Peyer's patch (tissue), 4 donors: ENCODE measurements around the gene ULK3. TPM values are rescaled to one million over a fixed set of nuclear protein-coding genes. Genes with fewer than 3 reads are reported as not detected.
A peak's percentile ranks its signal among the peaks of the same experiment; 100 is the strongest.

Experiments used
- DNase-seq, 3 donors: peaks; one replicate each; pipeline ENCODE4 v3.0.0-alpha.2; 2017 to 2019
- H3K27ac ChIP-seq, 4 donors: fragments of 200-600 bp; sonication (generic); one replicate each; pipeline ENCODE4 v1.5.1; 2016 to 2019
- H3K27me3 ChIP-seq, 2 donors: fragments of 200-600 bp; sonication (generic); one replicate each; pipeline ENCODE4 v1.5.1; 2019
- H3K36me3 ChIP-seq, 3 donors: fragments of 200-600 bp; sonication (generic); one replicate each; pipeline ENCODE4 v1.5.1; 2016 to 2019
- H3K4me1 ChIP-seq, 4 donors: fragments of 200-600 bp; sonication (generic); one replicate each; pipeline ENCODE4 v1.5.1; 2016 to 2019
- H3K4me3 ChIP-seq, 4 donors: fragments of 200-600 bp; sonication (generic); 1 replicate in 3 of 4; 2 replicates in 1 of 4; pipeline ENCODE4 v1.5.1; 2016 to 2019; ENCODE audit warnings: mild to moderate bottlenecking in 1 of 4
- H3K9me3 ChIP-seq, 4 donors: fragments of 200-600 bp; sonication (generic); one replicate each; pipeline ENCODE4 v1.5.1; 2016 to 2019; ENCODE audit warnings: mild to moderate bottlenecking in 1 of 4
- POLR2A ChIP-seq, 2 donors: fragments of 450-650 bp; IDR thresholded peaks; one replicate each; pipeline ENCODE4 v1.5.1; 2017; ENCODE audit warnings: antibody characterized with exemption in 2 of 2, mild to moderate bottlenecking in 2 of 2, moderate library complexity in 2 of 2
- total RNA-seq, 4 donors: library from RNA; depleted of rRNA; stranded (reverse); fragments of >200 nt; gene quantifications; one replicate each; pipeline ENCODE4 v1.1.0, GENCODE V29; 2016
- TF ChIP-seq, protein P1 (sequence below), 6 experiments: fragments of 450-650 bp in 4 of 6; fragments of 200-600 bp in 2 of 6; sonication (generic) in 1 of 6; IDR thresholded peaks; one replicate each; pipeline ENCODE4 v1.5.1; 2017 to 2019; ENCODE audit warnings: antibody characterized with exemption in 6 of 6, mild to moderate bottlenecking in 3 of 6, moderate library complexity in 1 of 6

ULK3 gene
- total RNA-seq, 4 donors from 2014 or later: 194 to 508 (median 288) TPM

DNA sequence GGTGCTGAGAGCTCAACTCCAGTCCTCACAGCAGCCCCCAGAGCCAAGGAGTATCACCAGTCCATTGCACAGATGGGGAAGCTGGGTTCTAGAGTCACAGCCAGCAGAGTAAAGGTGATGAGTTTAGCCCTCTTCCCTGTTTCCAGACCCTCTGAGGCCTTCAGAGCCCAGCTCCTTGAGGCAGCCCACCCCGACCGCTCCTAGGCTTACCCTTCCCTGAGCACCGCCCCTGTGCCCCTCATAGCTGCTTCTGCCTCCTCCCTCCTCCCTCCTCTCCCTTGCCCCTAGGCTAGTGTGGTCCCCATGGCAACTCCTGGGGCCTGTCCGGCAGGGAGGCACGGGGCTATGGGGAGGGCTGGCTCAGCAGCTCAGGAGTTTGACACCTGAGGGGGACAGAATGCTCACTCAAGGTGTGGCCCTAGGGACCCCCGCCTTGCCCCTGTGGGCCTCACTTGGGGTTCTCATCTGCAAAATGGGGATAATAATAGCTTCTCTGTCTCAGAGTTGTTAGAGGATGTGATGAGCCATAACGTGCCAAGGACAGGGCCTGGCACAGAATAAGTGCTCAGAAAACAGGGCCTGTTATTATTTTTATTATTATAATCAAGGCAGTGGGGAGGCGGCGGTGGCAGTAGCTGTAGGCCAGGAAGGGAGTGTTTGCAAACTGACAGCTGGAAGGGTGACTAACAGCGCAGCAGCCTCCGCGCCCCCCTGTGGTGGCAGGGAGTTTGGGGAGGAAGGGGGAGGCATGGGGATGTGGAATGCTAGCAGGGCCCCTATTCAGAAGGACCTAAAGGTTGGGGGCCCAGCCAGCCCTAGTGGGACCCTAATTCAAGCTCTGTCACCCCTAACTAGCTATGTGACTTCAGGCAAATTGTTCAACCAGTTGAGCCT is 49.6 kb downstream of the ULK3 start:
- peak overlapping the region in 2 of 4 donors; percentile 37 to 97 for H3K27ac ChIP-seq
- peaks cover 16 to 74% (median 55%) of the 10 kb centered on the region in 4 donors for H3K4me1 ChIP-seq
- TF ChIP-seq, protein P1, sequence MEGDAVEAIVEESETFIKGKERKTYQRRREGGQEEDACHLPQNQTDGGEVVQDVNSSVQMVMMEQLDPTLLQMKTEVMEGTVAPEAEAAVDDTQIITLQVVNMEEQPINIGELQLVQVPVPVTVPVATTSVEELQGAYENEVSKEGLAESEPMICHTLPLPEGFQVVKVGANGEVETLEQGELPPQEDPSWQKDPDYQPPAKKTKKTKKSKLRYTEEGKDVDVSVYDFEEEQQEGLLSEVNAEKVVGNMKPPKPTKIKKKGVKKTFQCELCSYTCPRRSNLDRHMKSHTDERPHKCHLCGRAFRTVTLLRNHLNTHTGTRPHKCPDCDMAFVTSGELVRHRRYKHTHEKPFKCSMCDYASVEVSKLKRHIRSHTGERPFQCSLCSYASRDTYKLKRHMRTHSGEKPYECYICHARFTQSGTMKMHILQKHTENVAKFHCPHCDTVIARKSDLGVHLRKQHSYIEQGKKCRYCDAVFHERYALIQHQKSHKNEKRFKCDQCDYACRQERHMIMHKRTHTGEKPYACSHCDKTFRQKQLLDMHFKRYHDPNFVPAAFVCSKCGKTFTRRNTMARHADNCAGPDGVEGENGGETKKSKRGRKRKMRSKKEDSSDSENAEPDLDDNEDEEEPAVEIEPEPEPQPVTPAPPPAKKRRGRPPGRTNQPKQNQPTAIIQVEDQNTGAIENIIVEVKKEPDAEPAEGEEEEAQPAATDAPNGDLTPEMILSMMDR (IDR thresholded peaks at IDR 0.05): peak; percentile 14 to 59 (median 36)
- TF ChIP-seq POLR2A (IDR thresholded peaks at IDR 0.05): no peak
- no peaks in the 10 kb centered on the region for H3K9me3 ChIP-seq
- H3K4me3 ChIP-seq: peak overlapping the region in 1 of 4 donors; percentile 30
- peaks cover 0 to 1% (median 0%) of the 10 kb centered on the region in 3 donors for H3K36me3 ChIP-seq
- DNase-seq: peak in 2 of 3 donors; percentile 78 to 83
- no peaks in the 10 kb centered on the region for H3K27me3 ChIP-seq

DNA sequence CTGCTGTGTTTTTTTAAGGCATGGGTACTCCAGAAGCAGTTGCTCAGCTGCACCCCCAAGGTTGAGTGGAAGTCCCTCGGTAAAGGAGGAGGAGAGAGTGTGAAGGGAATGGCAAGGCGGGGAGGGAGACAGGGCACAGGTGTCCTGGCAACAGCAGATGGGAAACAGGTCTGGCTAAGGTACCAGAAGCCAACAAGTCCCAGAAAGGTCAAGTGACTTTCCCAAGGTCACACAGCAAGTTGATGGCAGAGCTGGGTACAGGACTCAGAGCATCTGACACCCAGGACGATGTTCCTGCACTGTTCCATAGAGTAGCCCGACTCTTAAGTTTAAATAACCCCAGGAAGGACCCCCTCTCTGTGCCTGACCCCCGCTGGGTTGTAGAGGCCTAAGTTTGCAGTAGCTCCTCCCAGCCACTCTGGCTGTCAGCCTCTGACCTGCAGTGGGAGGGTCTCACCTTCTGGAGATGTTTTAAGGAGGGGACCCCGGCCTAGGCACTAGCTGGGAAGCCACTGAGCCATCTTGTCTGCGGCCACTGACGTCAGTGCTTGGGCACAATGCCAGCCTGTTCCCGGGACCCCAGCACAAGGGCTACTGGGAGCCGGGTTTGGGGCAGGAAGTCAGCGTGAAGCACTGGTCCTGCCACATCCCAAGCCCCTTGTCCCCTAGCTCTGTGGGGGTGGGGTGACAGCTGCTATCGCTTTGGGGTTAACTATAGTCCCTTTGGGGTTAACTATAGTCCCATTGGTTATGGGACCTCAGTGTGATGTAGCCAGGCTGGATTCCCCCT is 50.5 kb downstream of the ULK3 start:
- H3K4me1 ChIP-seq: peaks cover 19 to 76% (median 52%) of the 10 kb centered on the region in 4 donors
- H3K9me3 ChIP-seq: no peaks in the 10 kb centered on the region
- H3K27me3 ChIP-seq: no peaks in the 10 kb centered on the region
- peak in 1 of 3 donors; percentile 44 for DNase-seq
- no peak for TF ChIP-seq POLR2A (IDR thresholded peaks at IDR 0.05)
- TF ChIP-seq, protein P1 (IDR thresholded peaks at IDR 0.05): no peak
- H3K4me3 ChIP-seq: peak overlapping the region in 1 of 4 donors; percentile 30
- H3K36me3 ChIP-seq: no peaks in the 10 kb centered on the region
- H3K27ac ChIP-seq: peak overlapping the region in 3 of 4 donors; percentile 12 to 97 (median 37)

DNA sequence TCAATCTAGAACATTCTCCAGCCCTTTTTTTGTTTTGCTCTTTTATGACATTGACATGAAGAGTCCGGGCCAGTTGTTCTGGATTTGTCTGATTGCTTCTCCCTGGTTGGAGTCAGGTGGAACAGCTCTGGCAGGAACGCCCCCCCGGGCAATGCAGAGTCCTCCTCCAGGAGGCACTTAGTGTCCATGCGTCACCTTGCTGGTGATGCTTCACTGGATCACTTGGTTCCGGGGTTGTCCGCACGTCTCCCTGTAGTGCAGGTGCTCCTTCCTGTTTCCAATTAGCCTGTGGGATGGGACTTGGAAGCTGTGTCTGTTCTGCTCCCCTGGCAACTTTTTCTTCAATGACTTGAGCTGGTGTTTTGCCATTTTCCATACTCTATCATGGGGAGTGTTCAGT is 51.3 kb downstream of the ULK3 start:
- Histone ChIP-seq H3K4me1 (peaks cover 19 to 83% (median 58%) of the 10 kb centered on the region in 4 donors), H3K9me3 (no peaks in the 10 kb centered on the region), H3K27me3 (no peaks in the 10 kb centered on the region), H3K4me3 (peak overlapping the region in 1 of 4 donors; percentile 26), H3K27ac (peak overlapping the region in 2 of 4 donors; percentile 37 to 97), H3K36me3 (no peaks in the 10 kb centered on the region)
- peak in 1 of 3 donors; percentile 59 for DNase-seq
- TF ChIP-seq, protein P1 (IDR thresholded peaks at IDR 0.05): no peak
- TF ChIP-seq POLR2A (IDR thresholded peaks at IDR 0.05): no peak

DNA sequence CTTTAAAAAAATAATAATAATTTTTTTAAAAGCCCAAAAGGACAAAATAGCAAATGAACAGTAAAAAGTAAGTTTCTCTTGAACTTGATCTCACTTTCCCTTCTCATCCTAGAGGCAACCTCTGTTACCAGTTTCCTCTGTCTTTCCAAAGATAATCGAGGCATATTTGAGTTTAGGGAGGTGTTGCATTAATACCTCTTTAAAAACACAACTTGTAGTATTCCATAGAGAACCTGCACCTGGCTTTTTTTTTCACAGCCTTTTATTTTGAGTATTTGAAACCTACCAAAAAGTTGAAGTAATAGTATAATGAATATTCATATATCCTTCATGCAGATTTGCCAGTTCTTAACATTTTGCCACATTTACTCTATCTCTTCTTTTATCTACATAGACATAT is 51.9 kb downstream of the ULK3 start:
- no peaks in the 10 kb centered on the region for H3K9me3 ChIP-seq
- no peaks in the 10 kb centered on the region for H3K27me3 ChIP-seq
- no peak for TF ChIP-seq POLR2A (IDR thresholded peaks at IDR 0.05)
- TF ChIP-seq, protein P1 (IDR thresholded peaks at IDR 0.05): no peak
- peak overlapping the region in 3 of 4 donors; percentile 85 to 97 (median 91) for H3K27ac ChIP-seq
- DNase-seq: no peak
- H3K4me1 ChIP-seq: peaks cover 22 to 90% (median 65%) of the 10 kb centered on the region in 4 donors
- H3K36me3 ChIP-seq: no peaks in the 10 kb centered on the region
- no peak overlapping the region for H3K4me3 ChIP-seq

DNA sequence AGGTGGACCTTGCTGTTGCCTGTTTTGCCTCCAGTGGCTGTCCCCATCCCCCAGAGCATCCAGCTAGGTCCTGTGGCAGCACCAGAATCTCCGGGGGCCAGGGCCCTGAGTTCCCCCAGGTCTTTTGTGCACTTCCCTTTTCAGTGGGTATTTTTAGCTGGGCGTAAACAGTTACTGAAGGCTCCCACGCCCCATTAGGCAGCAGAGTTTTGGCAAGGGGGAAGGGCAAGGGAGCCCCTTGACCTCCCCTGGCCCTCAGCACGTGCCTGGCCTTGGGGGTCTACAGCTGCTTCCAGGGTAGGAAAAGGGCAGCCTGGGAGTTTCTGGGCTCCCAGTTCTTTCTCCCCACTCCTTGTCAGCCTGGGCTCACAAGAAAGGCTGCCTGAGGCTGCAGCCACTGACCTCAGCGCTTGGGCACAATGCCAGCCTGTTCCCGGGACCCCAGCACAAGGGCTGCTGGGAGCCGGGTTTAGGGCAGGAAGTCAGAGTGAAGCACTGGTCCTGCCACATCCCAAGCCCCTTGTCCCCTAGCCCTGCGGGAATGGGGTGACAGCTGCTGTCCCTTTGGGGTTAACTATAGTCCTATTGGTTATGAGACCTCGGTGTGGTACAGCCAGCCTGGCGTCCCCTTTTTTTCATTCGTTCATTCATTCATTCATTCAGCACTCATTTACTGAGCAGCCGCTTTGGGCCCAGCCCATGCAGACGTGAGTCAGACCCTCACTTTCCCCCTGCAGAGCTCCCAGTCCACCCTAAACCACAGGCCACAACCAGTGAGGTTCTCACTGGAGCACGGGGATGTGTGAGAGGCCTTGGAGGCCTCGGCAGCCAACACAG is 52.7 kb downstream of the ULK3 start:
- H3K4me1 ChIP-seq: peaks cover 23 to 95% (median 70%) of the 10 kb centered on the region in 4 donors
- DNase-seq: peak in 2 of 3 donors; percentile 82 to 83
- TF ChIP-seq POLR2A (IDR thresholded peaks at IDR 0.05): no peak
- TF ChIP-seq, protein P1 (IDR thresholded peaks at IDR 0.05): no peak
- H3K9me3 ChIP-seq: no peaks in the 10 kb centered on the region
- no peaks in the 10 kb centered on the region for H3K36me3 ChIP-seq
- peak overlapping the region; percentile 84 to 97 (median 88) for H3K27ac ChIP-seq
- no peaks in the 10 kb centered on the region for H3K27me3 ChIP-seq
- peak overlapping the region; percentile 32 to 92 (median 38) for H3K4me3 ChIP-seq
